AG04450 (cell line): ENCODE data around the gene CACNB2. TPM values are rescaled to one million over a fixed set of nuclear protein-coding genes. Genes with fewer than 3 reads are reported as not detected.

Source experiments
- CTCF ChIA-PET: fragments of 300-600, 350-600 bp; formaldehyde crosslinking; extraction: SDS; loops from one replicate; lab custom pipeline; 2022; ENCODE audit warnings: antibody characterized with exemption, inconsistent platforms; lab: Charles Lee
- POLR2A ChIA-PET: fragments of 350-600 bp; formaldehyde crosslinking; extraction: SDS; loops from one replicate; lab custom pipeline; 2021; ENCODE audit warnings: antibody characterized with exemption, inconsistent platforms; lab: Yijun Ruan, JAX
- DNase-seq: peaks from one replicate; pipeline ENCODE4 v3.0.0-alpha.2; 2011; ENCODE audit warnings: low read depth, low spot score
- H3K27ac ChIP-seq: one replicate; pipeline ENCODE4 v1.5.1; 2012; ENCODE audit warnings: low read depth, low read length, control low read depth
- H3K27me3 ChIP-seq: one replicate; pipeline ENCODE4 v1.6.0; 2012; ENCODE audit warnings: low read length; ENCODE audit not compliant: control insufficient read depth, insufficient read depth
- H3K4me3 ChIP-seq: 2 replicates; pipeline ENCODE4 v1.5.1; 2011; ENCODE audit warnings: mild to moderate bottlenecking, low read depth, low read length, control low read depth
- H3K9me3 ChIP-seq: 2 replicates; pipeline ENCODE4 v1.5.1; 2012; ENCODE audit warnings: low read length; ENCODE audit not compliant: control insufficient read depth, insufficient read depth
- CTCF ChIP-seq: IDR thresholded peaks from 2 replicates; pipeline ENCODE4 v1.5.1; 2011; ENCODE audit warnings: low read depth, low read length, control low read depth, inconsistent platforms
- polyA plus RNA-seq: library from polyadenylated mRNA; depleted of rRNA; stranded (reverse); fragments of >200 nt; gene quantifications from 2 replicates; pipeline ENCODE4 v1.2.3, GENCODE V29; 2011

CACNB2 gene
- polyA plus RNA-seq, 1 experiment = 0.76 TPM

GRCh38 chr10:18446205-18446604 is 306.0 kb downstream of the CACNB2 start:
- no peak overlapping the region for H3K4me3 ChIP-seq
- no peak overlapping the region for H3K27ac ChIP-seq
- TF ChIP-seq CTCF = no peak
- POLR2A ChIA-PET = no interaction called here
- CTCF ChIA-PET = no interaction called here
- H3K9me3 ChIP-seq = no peaks in the 10 kb centered on the region
- no peaks in the 10 kb centered on the region for H3K27me3 ChIP-seq
- no peak for DNase-seq

DNA sequence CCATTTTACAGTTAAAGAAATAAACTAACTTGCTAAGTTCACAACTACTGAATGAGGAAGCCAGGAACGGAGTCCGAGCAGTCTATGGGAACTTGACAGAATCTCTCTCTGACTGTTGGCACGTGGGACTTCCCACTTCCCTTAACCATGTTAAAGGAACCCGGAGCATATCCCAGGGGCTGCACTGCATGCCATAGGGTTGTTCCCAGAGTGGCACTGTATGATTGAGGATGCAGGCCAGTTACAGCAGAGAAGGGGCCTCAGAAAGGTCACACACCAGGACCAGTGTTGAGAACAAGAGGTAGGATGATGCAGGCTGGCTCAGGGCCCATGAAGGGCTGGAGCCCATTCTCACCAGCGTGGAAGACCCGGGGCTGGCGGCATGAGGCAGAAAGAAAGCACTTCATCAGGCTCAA is 309.4 kb downstream of the CACNB2 start:
- ChIA-PET POLR2A (no interaction called here), CTCF (no interaction called here)
- H3K27ac ChIP-seq = no peak overlapping the region
- H3K27me3 ChIP-seq = no peaks in the 10 kb centered on the region
- no peak for DNase-seq
- no peak overlapping the region for H3K4me3 ChIP-seq
- TF ChIP-seq CTCF = no peak
- no peaks in the 10 kb centered on the region for H3K9me3 ChIP-seq

- ChIA-PET CTCF (interaction anchor here (0.6 kb wide), 2 partner anchors 74 to 110 kb away, joined by 4 to 11 read pairs; no protein-coding TSS in a partner anchor), POLR2A (no interaction called here)
- H3K27me3 ChIP-seq = no peaks in the 10 kb centered on the region
- H3K27ac ChIP-seq = no peak overlapping the region
- no peak overlapping the region for H3K4me3 ChIP-seq
- H3K9me3 ChIP-seq = no peaks in the 10 kb centered on the region
- no peak for TF ChIP-seq CTCF
- no peak for DNase-seq
Measured at GRCh38 chr10:18450298-18450697, 310.1 kb downstream of the CACNB2 start.

DNA sequence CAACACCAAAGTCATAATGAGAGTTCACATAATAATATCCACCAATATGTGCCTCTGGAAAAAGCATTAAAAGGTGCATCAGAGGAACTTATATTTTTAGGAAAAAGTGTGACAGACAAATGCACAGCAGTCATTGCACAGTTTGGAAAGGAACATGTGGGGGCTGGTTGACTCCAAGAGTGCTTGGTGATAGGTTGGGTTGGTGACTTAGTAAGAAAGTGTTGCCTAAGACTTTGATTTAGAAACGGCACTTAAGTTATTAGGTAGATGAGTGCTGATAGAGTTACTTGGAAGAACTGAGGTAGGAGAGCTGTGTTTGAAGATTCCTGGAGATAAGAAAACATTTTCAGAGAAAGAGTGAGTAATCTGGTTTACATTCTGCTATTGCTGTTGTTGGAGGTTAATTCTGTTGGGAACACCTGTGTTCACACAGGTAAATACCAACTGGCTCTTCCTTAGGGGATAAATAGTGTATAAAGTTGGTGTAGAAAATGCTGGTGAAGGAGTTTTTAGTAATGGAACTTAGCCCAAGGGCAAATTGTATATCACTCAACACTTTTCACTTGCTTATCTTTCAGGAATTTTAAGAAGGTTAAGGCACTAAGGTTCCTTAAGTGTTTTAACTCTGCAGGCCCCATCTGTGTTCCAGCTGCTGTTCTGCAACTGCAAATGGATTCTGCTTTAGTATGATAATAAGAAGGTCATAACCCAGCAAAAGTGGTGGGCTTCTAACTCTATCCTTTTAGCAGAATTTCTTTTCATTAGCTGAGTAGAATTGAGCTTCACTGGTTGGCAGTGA is 315.1 kb downstream of the CACNB2 start:
- Histone ChIP-seq H3K27me3 (no peaks in the 10 kb centered on the region), H3K27ac (no peak overlapping the region), H3K9me3 (no peaks in the 10 kb centered on the region), H3K4me3 (no peak overlapping the region)
- POLR2A ChIA-PET = no interaction called here
- DNase-seq = no peak
- CTCF ChIA-PET = no interaction called here
- no peak for TF ChIP-seq CTCF

- Histone ChIP-seq H3K27ac (no peak overlapping the region), H3K27me3 (no peaks in the 10 kb centered on the region), H3K9me3 (no peaks in the 10 kb centered on the region), H3K4me3 (no peak overlapping the region)
- no peak for TF ChIP-seq CTCF
- DNase-seq = no peak
- CTCF ChIA-PET = no interaction called here
- POLR2A ChIA-PET = no interaction called here
Measured at GRCh38 chr10:18456984-18457383, 316.8 kb downstream of the CACNB2 start.
